SK-N-SH (cell line): ENCODE data around the gene CENPP.

ENCODE experiments used
- CHD2 ChIP-seq: fragments of 150-350 bp; IDR thresholded peaks from 2 replicates; pipeline ENCODE4 v1.6.1; 2018; ENCODE audit warnings: low read length; ENCODE audit not compliant: partially characterized antibody
- CTCF ChIP-seq: fragments of 200-600 bp; sonication (generic); IDR thresholded peaks from 2 replicates; pipeline ENCODE4 v1.6.1; 2017; ENCODE audit warnings: antibody characterized with exemption, mild to moderate bottlenecking, moderate library complexity
- ELF1 ChIP-seq: IDR thresholded peaks from 2 replicates; pipeline ENCODE4 v1.4.0; 2012
- EP300 ChIP-seq, 2 experiments: IDR thresholded peaks; 2 replicates each; pipeline versions ENCODE4 v1.4.0 to v1.6.1; 2012; ENCODE audit warnings: borderline replicate concordance in 1 of 2, low read depth in 1 of 2, low read length in 1 of 2
- EZH2phosphoT487 ChIP-seq: fragments of 200-600 bp; sonication (generic); IDR thresholded peaks from 2 replicates; pipeline ENCODE4 v1.6.1; 2017; ENCODE audit warnings: low read depth, mixed run types, mild to moderate bottlenecking, antibody characterized with exemption, moderate library complexity, borderline replicate concordance
- MAX ChIP-seq: IDR thresholded peaks from 2 replicates; pipeline ENCODE4 v1.4.0; 2012; ENCODE audit warnings: low read depth
- RAD21 ChIP-seq: IDR thresholded peaks from 2 replicates; pipeline ENCODE4 v1.6.1; 2012; ENCODE audit warnings: mild to moderate bottlenecking, low read length
- REST ChIP-seq: IDR thresholded peaks from 2 replicates; pipeline ENCODE4 v1.6.1; 2012; ENCODE audit warnings: mild to moderate bottlenecking, low read depth, low read length, moderate library complexity
- YY1 ChIP-seq: IDR thresholded peaks from 2 replicates; pipeline ENCODE4 v1.4.0; 2012; ENCODE audit warnings: low read depth, mild to moderate bottlenecking

GRCh38 chr9:92479346-92479745, 153.6 kb downstream of the CENPP start:
- TF ChIP-seq EP300 (IDR thresholded peaks at IDR 0.05; ENCODE audit: borderline replicate concordance in 1 of 2, low read depth in 1 of 2, low read length in 1 of 2) (no peak), CTCF (no peak), MAX (no peak), REST (no peak), ELF1 (no peak), YY1 (no peak), EZH2phosphoT487 (no peak), CHD2 (no peak), RAD21 (no peak)
